SK-N-SH treated with all-trans-retinoic acid at 6 μM for 48 hours (cell line): Measurements from ENCODE around the gene PLXNC1.

ENCODE experiments used
- ATAC-seq: fragments of 200-7000 bp; cut with Tn5 transposase; 3 replicates; pipeline ENCODE4 v1.9.1; 2020; ENCODE audit warnings: mild to moderate bottlenecking, moderate library complexity
- ARNTL ChIP-seq: fragments of 450-650 bp; formaldehyde crosslinking; IDR thresholded peaks from 2 replicates; pipeline ENCODE4 v1.5.0; 2020; ENCODE audit warnings: low read depth, mild to moderate bottlenecking, moderate library complexity, borderline replicate concordance
- BACH2 ChIP-seq: fragments of 250-450 bp; sonication (Bioruptor Pico); IDR thresholded peaks from 2 replicates; pipeline ENCODE4 v1.9.0; 2021; ENCODE audit warnings: mild to moderate bottlenecking, borderline replicate concordance
- CREB5 ChIP-seq: fragments of 250-450 bp; sonication (Bioruptor Pico); IDR thresholded peaks from 2 replicates; pipeline ENCODE4 v1.5.1; 2020; ENCODE audit warnings: low read depth, mild to moderate bottlenecking, moderate library complexity
- CSDC2 ChIP-seq: fragments of 250-450 bp; sonication (Bioruptor Pico); IDR thresholded peaks from 2 replicates; pipeline ENCODE4 v1.5.0; 2020; ENCODE audit warnings: mild to moderate bottlenecking, moderate library complexity
- CSRNP3 ChIP-seq: fragments of 250-450 bp; sonication (Bioruptor Pico); IDR thresholded peaks from 2 replicates; pipeline ENCODE4 v1.5.1; 2021; ENCODE audit warnings: mild to moderate bottlenecking, moderate library complexity
- ESRRG ChIP-seq: fragments of 250-450 bp; sonication (Bioruptor Pico); IDR thresholded peaks from 2 replicates; pipeline ENCODE4 v1.6.1; 2021; ENCODE audit warnings: mild to moderate bottlenecking
- GLIS3 ChIP-seq: fragments of 250-450 bp; sonication (Bioruptor Pico); IDR thresholded peaks from 2 replicates; pipeline ENCODE4 v1.5.0; 2020; ENCODE audit warnings: mild to moderate bottlenecking, moderate library complexity
- ISL1 ChIP-seq: fragments of 250-450 bp; sonication (Bioruptor Pico); IDR thresholded peaks from 2 replicates; pipeline ENCODE4 v2.1.2; 2022; ENCODE audit warnings: mild to moderate bottlenecking, moderate library complexity
- PATZ1 ChIP-seq: fragments of 250-450 bp; sonication (Bioruptor Pico); IDR thresholded peaks from 2 replicates; pipeline ENCODE4 v1.8.0; 2020; ENCODE audit warnings: mild to moderate bottlenecking, moderate library complexity, borderline replicate concordance
- POU6F1 ChIP-seq: fragments of 250-450 bp; sonication (Bioruptor Pico); IDR thresholded peaks from 2 replicates; pipeline ENCODE4 v1.8.0; 2021; ENCODE audit warnings: low read depth, mild to moderate bottlenecking, moderate library complexity, borderline replicate concordance
- PPARA ChIP-seq: fragments of 250-450 bp; sonication (Bioruptor Pico); IDR thresholded peaks from 2 replicates; pipeline ENCODE4 v1.5.0; 2020; ENCODE audit warnings: mild to moderate bottlenecking, borderline replicate concordance
- RARB ChIP-seq: fragments of 250-450 bp; sonication (Bioruptor Pico); IDR thresholded peaks from 2 replicates; pipeline ENCODE4 v1.8.0; 2021; ENCODE audit warnings: mild to moderate bottlenecking, moderate library complexity
- SNAI2 ChIP-seq: fragments of 250-450 bp; sonication (Bioruptor Pico); IDR thresholded peaks from 2 replicates; pipeline ENCODE4 v1.5.0; 2020; ENCODE audit warnings: mild to moderate bottlenecking, moderate library complexity
- TCF4 ChIP-seq: fragments of 250-450 bp; sonication (Bioruptor Pico); IDR thresholded peaks from 2 replicates; pipeline ENCODE4 v1.8.0; 2021; ENCODE audit warnings: mild to moderate bottlenecking, moderate library complexity, borderline replicate concordance
- TOX ChIP-seq: fragments of 250-450 bp; sonication (Bioruptor Pico); IDR thresholded peaks from 2 replicates; pipeline ENCODE4 v1.8.0; 2021; ENCODE audit warnings: mild to moderate bottlenecking, moderate library complexity, borderline replicate concordance
- TSHZ2 ChIP-seq: fragments of 250-450 bp; sonication (Bioruptor Pico); IDR thresholded peaks from 2 replicates; pipeline ENCODE4 v1.5.0; 2020; ENCODE audit warnings: mild to moderate bottlenecking, moderate library complexity
- ZC3H10 ChIP-seq: fragments of 250-450 bp; sonication (Bioruptor Pico); IDR thresholded peaks from 2 replicates; pipeline ENCODE4 v1.5.1; 2021; ENCODE audit warnings: mild to moderate bottlenecking, moderate library complexity
- ZFP3 ChIP-seq: fragments of 250-450 bp; sonication (Bioruptor Pico); IDR thresholded peaks from 2 replicates; pipeline ENCODE4 v1.5.0; 2020; ENCODE audit warnings: mild to moderate bottlenecking, moderate library complexity
- ZFP30 ChIP-seq: fragments of 450-650 bp; formaldehyde crosslinking; IDR thresholded peaks from 2 replicates; pipeline ENCODE4 v1.5.0; 2022; ENCODE audit warnings: mild to moderate bottlenecking, moderate library complexity
- ZNF565 ChIP-seq: fragments of 450-650 bp; formaldehyde crosslinking; conservative IDR thresholded peaks from 2 replicates; pipeline ENCODE4 v1.5.0; 2020; ENCODE audit warnings: low read depth, mild to moderate bottlenecking, moderate library complexity
- ZNF70 ChIP-seq: fragments of 450-650 bp; formaldehyde crosslinking; IDR thresholded peaks from 2 replicates; pipeline ENCODE4 v1.5.0; 2020; ENCODE audit warnings: mild to moderate bottlenecking, moderate library complexity
- ZNF8 ChIP-seq: fragments of 450-650 bp; formaldehyde crosslinking; IDR thresholded peaks from 2 replicates; pipeline ENCODE4 v1.5.0; 2020; ENCODE audit warnings: mild to moderate bottlenecking, moderate library complexity

The PLXNC1 gene

GRCh38 chr12:94147387-94147990 is 888 bp upstream of the PLXNC1 start:
- no peak for ATAC-seq
- no peak for TF ChIP-seq ZNF565 (CRISPR knock-in tag)
- TF ChIP-seq CSRNP3, result no peak
- TF ChIP-seq ARNTL, result no peak
- no peak for TF ChIP-seq ZC3H10
- no peak for TF ChIP-seq ESRRG
- TF ChIP-seq ZFP3 (CRISPR knock-in tag), result no peak
- no peak for TF ChIP-seq ZNF70
- TF ChIP-seq TOX (CRISPR knock-in tag), result no peak
- no peak for TF ChIP-seq CSDC2 (CRISPR knock-in tag)
- no peak for TF ChIP-seq ZNF8 (CRISPR knock-in tag)
- TF ChIP-seq CREB5, result no peak
- no peak for TF ChIP-seq SNAI2 (CRISPR knock-in tag)
- no peak for TF ChIP-seq PPARA (CRISPR knock-in tag)
- TF ChIP-seq, all 23 proteins: peak for 0

GRCh38 chr12:94148739-94149118 is 352 bp downstream of the PLXNC1 start:
- no peak for ATAC-seq
- TF ChIP-seq RARB (CRISPR knock-in tag) (no peak), BACH2 (CRISPR knock-in tag) (no peak), ISL1 (CRISPR knock-in tag) (no peak), ZFP3 (CRISPR knock-in tag) (no peak), ZFP30 (no peak), TSHZ2 (CRISPR knock-in tag) (no peak), ESRRG (no peak), GLIS3 (CRISPR knock-in tag) (no peak), ZC3H10 (no peak), TOX (CRISPR knock-in tag) (no peak), ARNTL (no peak), PATZ1 (CRISPR knock-in tag) (no peak), CSRNP3 (no peak), PPARA (CRISPR knock-in tag) (no peak), CREB5 (no peak), POU6F1 (CRISPR knock-in tag) (no peak), TCF4 (CRISPR knock-in tag) (no peak), ZNF565 (CRISPR knock-in tag) (no peak), ZNF70 (no peak), ZNF8 (CRISPR knock-in tag) (no peak)
- TF ChIP-seq, all 23 proteins: peak for 0
